Measurements from ENCODE around the gene PPP1R12B. TPM values are rescaled to one million over a fixed set of nuclear protein-coding genes. Genes with fewer than 3 reads are reported as not detected.

Gene PPP1R12B
- total RNA-seq, 4 donors from 2014 or later: 20.6 to 120 (median 36.9) TPM

DNA sequence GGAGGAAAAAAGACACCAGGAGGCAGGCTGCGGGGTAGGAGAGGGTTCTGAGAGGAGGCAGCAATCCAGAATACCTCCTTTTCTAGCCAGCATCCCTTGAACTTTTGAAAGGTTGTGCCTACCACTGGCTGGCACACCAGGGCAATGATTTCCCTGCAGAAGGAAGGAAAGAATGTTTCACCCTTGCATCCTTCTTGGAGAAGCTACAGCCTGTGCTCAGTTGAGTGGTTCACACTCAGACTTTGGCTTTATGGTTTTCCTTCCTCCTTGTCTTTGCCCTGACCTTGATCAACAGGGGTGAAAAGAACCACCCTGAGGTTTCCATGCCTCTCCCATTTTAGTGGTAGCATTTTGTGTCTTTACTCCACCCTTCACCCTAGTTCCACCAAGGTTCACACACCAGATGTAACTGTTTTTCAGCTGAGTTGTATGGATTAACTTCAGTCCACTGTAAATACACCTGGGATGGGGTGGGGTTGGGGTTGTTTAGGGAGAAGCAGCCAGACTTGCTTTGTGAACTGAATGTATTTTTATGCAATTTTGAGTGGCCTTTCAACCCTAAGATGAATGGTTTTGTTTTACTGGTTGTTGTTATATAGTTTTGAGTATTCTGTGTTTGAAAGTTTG lies 239.5 kb downstream of the PPP1R12B start:
- H3K36me3 ChIP-seq: peaks cover 4 to 18% (median 12%) of the 10 kb centered on the region in 3 donors
- no peak overlapping the region for H3K4me3 ChIP-seq
- no peaks in the 10 kb centered on the region for H3K27me3 ChIP-seq
- WGBS, 2 donors: 0 to 17% methylated on average over 1 of the region's 1 CpG
- peaks cover 7 to 84% (median 60%) of the 10 kb centered on the region in 3 donors for H3K4me1 ChIP-seq
- H3K9me3 ChIP-seq: no peaks in the 10 kb centered on the region
- H3K27ac ChIP-seq: peak overlapping the region; percentile 62 to 91 (median 82)
- TF ChIP-seq POLR2A (IDR thresholded peaks at IDR 0.05): no peak
- TF ChIP-seq, protein P1, sequence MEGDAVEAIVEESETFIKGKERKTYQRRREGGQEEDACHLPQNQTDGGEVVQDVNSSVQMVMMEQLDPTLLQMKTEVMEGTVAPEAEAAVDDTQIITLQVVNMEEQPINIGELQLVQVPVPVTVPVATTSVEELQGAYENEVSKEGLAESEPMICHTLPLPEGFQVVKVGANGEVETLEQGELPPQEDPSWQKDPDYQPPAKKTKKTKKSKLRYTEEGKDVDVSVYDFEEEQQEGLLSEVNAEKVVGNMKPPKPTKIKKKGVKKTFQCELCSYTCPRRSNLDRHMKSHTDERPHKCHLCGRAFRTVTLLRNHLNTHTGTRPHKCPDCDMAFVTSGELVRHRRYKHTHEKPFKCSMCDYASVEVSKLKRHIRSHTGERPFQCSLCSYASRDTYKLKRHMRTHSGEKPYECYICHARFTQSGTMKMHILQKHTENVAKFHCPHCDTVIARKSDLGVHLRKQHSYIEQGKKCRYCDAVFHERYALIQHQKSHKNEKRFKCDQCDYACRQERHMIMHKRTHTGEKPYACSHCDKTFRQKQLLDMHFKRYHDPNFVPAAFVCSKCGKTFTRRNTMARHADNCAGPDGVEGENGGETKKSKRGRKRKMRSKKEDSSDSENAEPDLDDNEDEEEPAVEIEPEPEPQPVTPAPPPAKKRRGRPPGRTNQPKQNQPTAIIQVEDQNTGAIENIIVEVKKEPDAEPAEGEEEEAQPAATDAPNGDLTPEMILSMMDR (IDR thresholded peaks at IDR 0.05): no peak
- no peak for DNase-seq
- intact Hi-C loops (cut with DNase I): no loop called here

DNA sequence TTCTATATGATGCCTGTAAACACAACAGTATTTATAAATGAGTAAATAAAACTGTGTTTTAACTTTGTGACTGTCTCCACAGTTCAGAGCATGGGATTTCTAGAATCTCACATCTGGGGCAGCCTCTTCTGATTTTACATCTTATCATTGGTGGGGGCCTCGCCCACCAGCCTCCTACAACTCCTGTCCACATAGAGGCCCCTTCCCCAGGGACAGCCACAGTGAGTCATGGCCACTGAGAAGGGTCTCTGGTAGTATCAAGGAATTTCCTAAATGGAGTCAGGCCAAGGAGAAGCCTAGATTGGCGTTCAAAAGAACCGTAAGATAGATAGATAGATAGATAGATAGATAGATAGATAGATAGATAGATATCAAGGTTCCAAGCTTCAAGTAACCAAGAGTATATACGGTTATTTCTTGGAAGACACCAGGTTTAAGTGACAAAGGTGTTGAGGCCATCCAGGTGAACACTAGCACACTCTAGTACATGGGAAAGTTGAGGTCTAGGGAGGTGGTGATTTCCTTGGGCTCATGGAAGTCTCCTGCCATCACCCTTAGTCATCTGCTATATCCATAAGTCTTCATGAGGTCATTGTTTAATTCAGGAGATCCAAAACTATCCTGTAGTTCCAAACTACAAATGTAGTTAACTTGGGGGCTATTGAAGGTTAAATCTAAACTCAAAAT lies 240.1 kb downstream of the PPP1R12B start:
- DNase-seq: no peak
- peaks cover 1 to 11% (median 8%) of the 10 kb centered on the region in 3 donors for H3K36me3 ChIP-seq
- H3K9me3 ChIP-seq: no peaks in the 10 kb centered on the region
- intact Hi-C loops (cut with DNase I): no loop called here
- H3K27ac ChIP-seq: peak overlapping the region; percentile 62 to 91 (median 82)
- no peak overlapping the region for H3K4me3 ChIP-seq
- peaks cover 7 to 91% (median 66%) of the 10 kb centered on the region in 3 donors for H3K4me1 ChIP-seq
- no peaks in the 10 kb centered on the region for H3K27me3 ChIP-seq
- 91 to 96% methylated on average over 3 to 4 of the region's 4 CpGs for whole genome bisulfite sequencing, 2 donors
- TF ChIP-seq, protein P1 (IDR thresholded peaks at IDR 0.05): no peak
- no peak for TF ChIP-seq POLR2A (IDR thresholded peaks at IDR 0.05)

DNA sequence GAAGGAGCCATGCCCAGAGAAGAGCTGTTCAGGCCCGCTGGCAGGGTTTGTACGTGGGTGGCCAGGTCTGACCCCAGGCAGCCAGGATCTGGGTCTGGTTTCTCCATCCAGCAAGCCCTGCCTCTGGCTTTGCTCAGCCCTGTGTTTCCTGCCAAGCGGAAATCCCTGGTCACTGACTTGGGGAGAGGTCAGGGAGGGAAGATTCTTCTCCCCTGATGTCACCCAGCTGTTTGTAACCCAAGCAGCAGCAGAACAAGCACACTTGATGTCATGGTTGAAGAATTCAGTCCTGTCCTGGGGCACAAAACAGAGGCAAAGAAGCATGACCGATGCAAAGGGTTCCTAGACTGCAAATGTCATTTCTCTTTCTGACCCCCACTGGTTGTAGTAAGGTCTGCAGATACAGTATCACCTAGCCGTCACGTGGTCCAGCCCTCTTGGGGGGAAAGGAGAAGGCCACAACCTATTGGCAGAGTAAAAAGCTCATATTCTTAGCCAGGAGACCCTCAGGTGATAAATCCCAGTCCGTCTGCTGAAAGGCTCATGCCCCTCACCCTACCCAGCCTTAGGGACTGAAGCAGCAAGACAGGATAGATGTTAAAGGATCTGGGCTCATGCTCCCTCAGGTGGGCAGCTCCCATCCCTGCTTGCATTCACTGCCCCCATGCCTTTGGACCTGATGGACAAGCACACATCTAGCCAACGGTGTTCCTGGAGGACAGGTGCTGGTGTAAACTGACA lies 240.9 kb downstream of the PPP1R12B start:
- Histone ChIP-seq H3K27me3 (no peaks in the 10 kb centered on the region), H3K4me1 (peaks cover 7 to 98% (median 68%) of the 10 kb centered on the region in 3 donors), H3K9me3 (no peaks in the 10 kb centered on the region), H3K36me3 (peaks cover 0 to 7% (median 4%) of the 10 kb centered on the region in 3 donors), H3K27ac (peak overlapping the region; percentile 62 to 91 (median 82)), H3K4me3 (no peak overlapping the region)
- TF ChIP-seq POLR2A (IDR thresholded peaks at IDR 0.05): no peak
- TF ChIP-seq, protein P1 (IDR thresholded peaks at IDR 0.05): no peak
- 58 to 64% methylated on average over 3 to 8 of the region's 8 CpGs for WGBS, 2 donors
- no peak for DNase-seq
- intact Hi-C loops (cut with DNase I): no loop called here

DNA sequence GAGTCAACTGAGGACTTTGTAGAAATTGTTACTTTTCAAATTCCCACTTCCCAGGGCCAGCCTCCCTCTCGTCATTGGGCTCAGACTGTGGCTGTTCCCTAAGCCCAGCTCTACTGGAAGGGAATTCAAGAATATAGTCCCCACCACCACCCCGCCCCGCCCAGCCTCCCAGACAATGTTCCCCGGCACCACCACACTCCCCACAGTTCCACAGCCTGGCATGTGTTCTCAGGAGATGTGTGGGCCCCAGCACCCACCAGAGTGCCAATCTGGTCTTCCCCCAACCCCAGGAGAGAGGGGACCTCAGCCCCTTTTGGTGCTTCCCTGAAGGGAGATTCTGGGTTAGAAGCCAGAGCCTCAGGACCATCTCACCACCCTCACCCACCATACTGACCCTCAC lies 241.6 kb downstream of the PPP1R12B start:
- 83 to 92% methylated on average over 1 to 2 of the region's 4 CpGs for WGBS, 2 donors
- intact Hi-C loops (cut with DNase I): loop anchor here (10.0 kb wide), 1 partner anchor 95 kb away; no protein-coding TSS in a partner anchor

More for the DNA sequence above, 241.6 kb downstream of the PPP1R12B start:
- Histone ChIP-seq H3K9me3 (no peaks in the 10 kb centered on the region), H3K27ac (peak overlapping the region; percentile 62 to 91 (median 80)), H3K4me1 (peaks cover 7 to 93% (median 68%) of the 10 kb centered on the region in 3 donors), H3K27me3 (no peaks in the 10 kb centered on the region), H3K4me3 (no peak overlapping the region), H3K36me3 (no peaks in the 10 kb centered on the region)
- no peak for DNase-seq
- TF ChIP-seq, protein P1 (IDR thresholded peaks at IDR 0.05): no peak
- no peak for TF ChIP-seq POLR2A (IDR thresholded peaks at IDR 0.05)
